Measurements from ENCODE around the gene FUT9. TPM values are rescaled to one million over a fixed set of nuclear protein-coding genes. Genes with fewer than 3 reads are reported as not detected.
"Not testable (repeated sequence)": the region's sequence is repeated elsewhere in the genome, so short reads cannot be mapped to it uniquely, and the experiment has no call there.

FUT9 gene
- polyA plus RNA-seq, 4 donors = 0.05 to 6.5 (median 4.4) TPM

DNA sequence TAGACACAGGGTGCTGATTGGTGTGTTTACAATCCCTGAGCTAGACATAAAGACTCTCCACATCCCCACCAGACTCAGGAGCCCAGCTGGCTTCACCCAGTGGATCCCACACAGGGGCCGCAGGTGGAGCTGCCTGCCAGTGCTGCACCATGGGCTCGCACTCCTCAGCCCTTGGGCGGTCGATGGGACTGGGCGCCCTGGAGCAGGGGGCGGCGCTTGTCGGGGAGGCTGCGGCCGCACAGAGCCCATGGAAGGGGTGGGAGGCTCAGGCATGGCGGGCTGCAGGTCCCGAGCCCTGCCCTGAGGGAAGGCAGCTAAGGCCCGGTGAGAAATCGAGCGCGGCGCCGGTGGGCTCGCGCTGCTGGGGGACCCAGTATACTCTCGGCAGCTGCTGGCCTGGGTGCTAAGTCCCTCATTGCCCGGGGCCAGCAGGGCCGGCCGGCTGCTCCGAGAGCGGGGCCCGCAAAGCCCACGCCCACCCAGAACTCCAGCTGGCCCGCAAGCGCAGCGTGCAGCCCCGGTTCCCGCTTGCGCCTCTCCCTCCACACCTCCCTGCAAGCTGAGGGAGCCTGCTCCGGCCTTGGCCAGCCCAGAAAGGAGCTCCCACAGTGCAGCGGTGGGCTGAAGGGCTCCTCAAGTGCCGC, 245.1 kb downstream of the FUT9 start:
- not testable (repeated sequence) for DNase-seq (ENCODE audit: low read depth in 4 of 4, low spot score in 3 of 4)

All from left renal pelvis (tissue), 4 donors.